Pulmonary artery endothelial cell (primary cell): ENCODE data around the gene KRTAP10-2. TPM values are rescaled to one million over a fixed set of nuclear protein-coding genes. Genes with fewer than 3 reads are reported as not detected.

ENCODE experiments used
- DNase-seq: peaks from one replicate; pipeline ENCODE4 v3.0.0-alpha.2; 2011; ENCODE audit warnings: low read depth, low spot score
- total RNA-seq: library from RNA; depleted of rRNA; stranded (reverse); fragments of >200 nt; gene quantifications from 2 replicates; pipeline ENCODE4 v1.2.3, GENCODE V29; 2014

KRTAP10-2 gene
- total RNA-seq, 1 donor from 2014 or later: not detected

DNA sequence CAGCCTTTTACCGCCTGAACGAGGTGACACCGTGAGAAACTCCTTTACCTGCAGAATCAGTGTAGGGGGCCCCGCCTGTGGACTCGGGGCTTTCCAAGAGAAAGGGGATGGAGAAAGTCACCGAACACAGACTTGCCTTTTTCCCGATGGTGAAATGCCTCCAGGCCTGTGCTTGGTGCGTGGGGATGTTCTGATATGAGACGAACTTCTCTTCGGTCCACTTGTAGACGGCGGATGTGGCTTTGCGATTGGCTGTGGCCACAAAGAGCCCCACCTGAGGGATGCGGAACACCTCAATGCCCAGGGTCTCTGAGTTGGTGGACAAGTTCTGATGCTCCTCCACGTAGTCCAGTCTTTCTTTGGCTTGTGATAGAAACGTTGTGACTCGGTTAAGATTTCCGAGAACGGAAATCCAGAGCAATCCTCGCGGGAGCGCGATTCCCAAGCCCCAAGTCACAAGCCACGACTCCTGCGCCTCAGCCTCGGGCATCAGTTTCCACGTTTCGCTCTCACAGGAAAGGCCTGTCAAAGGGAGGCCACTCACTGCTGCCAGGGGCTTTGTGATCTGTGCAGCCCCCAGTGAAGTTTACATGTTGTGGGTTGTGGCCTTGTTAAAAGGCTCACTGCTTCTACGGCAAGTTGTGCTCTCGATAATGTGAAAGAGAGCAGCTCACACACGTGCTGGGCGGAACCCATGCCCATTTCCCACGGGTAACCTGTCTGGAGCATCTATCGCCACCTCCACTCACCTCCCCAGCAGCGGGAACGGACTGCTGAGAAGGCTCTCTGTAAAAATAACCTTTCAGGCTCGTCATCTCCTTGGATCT is 23.9 kb downstream of the KRTAP10-2 start:
- no peak for DNase-seq

DNA sequence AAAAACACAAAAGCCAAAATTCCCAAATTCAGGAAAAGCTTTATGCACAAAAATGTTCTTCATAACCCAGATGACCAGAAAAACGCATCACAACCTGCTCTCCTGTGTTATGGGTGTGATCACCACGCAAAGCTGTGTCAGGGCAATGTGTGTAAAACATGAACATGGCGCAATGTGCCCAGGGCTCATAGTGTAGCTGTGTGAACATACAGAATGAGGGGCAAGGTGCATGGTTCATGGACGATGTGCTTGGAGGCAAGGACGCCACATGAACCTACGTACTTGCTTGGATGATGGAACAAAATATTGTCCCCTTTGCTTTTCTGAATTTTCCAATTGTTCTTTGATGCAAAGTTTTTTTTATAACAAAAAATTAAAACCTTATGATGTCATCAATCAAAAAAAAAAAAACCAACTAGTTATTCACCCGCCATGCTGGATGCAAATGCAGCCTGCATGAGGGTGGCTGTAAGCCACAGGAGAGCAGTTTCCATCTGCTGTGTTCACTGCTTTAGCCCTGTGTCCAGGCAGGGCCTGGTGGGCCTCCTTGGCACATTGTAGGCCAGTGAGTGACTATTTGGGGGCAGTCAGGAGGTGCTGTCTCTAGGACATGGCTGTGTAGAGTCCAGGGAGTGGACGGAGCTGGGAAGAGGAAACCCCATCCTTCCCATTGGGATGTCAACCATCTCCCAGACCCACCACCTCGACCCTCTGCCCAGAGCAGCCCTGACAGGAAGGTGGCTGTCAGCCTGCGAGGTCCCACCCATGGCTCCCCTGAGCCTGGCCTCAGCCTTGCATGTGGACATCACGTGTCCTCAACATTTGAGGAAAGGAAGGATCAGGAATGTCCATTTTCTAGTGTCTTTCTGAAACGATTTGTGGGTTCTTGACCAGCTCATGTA is 25.0 kb downstream of the KRTAP10-2 start:
- DNase-seq: no peak

DNA sequence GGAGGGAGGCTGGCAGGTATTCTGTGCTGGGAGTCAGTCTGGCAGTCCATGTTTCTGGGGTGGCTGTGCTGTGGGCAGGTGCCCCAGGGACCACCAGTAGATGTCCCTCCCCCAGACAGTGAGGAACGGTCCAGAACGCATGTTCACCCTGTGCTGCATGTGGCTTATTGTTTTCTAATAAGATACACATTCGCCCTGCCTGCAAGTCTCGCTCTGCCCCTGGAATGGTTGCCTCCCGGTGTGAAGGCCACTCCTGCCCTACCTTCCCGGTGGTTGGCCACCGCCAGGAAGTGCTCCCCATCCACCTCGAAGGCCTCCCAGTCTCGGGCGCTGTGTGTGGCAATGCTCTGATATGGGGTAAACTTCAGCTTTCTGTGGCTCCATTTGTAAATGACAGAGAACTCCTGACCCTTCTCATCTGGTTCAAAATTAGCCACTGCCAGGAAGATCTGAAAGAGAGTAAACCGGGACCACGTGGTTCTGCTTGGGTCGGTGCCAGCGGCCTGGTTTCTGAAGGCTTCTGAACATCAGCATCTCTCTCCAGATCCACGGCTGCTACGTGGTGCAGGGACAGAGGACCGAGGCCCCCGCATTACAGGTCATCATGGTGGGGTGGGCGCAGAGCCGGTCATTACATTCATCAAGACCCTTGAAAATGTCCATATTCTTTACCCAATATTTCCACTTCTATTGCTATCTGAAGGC is 25.8 kb downstream of the KRTAP10-2 start:
- no peak for DNase-seq

DNA sequence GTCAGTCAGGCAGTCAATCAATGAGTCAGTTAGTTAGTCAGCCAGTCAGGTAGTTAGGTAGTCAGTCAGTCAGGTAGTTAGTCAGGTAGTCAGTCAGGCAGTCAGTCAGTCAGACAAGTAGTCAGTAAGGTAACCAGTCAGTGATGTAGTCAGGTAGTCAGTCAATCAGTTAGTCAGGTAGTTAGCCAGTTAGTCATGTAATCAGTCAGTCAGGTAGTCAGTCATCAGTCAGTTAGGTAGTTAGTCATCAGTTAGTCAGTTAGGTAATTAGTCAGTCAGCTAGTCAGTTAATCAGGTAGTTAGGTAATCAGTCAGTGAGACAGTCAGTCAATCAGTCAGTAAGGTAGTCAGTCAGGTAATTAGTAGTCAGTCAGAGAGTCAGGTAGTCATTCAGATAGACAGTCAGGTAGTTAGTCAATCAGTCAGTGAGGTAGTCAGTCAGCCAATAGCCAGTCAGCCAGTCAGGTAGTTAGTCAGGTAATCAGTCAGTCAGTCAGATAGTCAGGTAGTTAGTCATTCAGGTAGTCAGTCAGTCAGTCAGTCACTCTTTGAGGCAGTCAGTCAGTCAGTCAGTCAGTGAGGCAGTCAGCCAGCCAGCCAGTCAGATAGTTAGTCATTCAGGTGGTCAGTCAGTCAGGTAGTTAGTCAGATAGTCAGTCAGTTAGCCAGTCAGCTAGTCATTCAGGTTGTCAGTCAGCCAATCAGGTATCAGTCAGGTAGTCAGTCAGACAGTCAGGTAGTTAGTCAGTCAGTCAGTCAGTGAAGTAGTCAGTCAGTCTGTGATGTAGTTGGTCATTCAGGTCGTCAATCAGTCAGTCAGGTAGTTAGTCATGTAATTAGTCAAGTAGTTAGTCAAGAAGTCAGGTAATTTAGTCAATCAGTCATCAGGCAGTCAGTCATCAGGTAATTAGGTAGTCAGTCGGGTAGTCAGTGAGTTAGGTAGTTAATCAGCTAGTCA is 26.6 kb downstream of the KRTAP10-2 start:
- no peak for DNase-seq

DNA sequence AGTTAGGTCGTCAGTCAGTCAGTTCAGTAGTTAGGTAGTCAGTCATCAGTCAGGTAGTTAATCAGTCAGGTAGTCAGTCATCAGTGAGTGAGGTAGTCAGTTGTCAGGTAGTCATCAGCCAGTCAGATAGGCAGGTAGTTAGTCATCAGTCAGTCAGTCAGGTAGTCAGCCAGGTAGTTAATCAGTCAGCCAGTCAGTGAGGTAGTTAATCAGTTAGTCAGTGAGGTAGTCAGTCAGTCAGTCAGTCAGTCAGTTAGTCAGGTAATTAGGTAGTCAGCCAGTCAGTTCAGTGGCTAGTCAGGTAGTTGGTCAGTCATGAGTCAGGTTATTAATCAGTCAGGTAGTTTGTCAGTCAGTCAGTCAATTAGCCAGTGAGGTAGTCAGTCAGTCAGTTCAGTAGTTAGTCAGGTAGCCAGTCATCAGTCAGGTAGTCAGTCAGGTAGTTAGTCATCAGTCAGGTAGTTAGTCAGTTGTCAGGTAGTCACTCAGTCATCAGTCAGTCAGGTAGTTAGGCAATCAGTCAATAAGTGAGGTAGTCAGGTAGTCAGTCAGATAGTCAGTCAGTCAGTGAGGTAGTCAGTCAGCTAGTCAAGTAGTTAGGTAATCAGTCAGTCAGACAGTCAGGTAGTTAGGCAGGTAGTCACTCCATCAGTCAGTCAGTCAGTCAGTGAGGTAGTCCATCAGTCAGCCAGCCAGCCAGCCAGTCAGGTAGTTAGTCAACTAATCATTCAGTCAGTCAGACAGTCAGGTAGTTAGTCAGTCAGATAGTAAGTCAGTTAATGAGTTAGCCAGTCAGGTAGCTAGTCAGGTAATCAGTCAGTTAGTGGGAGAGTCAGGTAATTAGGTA is 27.5 kb downstream of the KRTAP10-2 start:
- DNase-seq: no peak

DNA sequence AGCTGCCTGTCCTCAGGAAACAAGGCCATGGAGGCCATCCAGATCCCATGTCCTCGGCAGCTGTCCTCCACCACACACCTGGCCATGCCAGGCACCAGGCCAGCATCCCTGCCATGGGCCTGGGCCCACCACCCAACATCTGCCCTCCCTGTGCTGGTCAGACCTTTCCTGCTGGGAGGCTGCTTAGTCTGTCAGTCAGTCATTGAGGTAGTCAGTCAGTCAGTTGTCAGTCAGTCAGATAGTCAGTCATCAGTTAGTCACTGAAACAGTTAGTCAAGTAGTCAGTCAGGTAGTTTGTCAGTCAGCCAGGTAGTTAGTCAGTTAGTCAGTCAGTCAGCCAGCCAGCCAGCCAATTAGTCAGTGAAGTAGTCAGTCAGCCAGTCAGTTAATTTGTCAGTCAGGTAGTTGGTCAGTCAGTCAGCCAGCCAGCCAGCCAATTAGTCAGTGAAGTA is 28.5 kb downstream of the KRTAP10-2 start:
- DNase-seq: no peak

DNA sequence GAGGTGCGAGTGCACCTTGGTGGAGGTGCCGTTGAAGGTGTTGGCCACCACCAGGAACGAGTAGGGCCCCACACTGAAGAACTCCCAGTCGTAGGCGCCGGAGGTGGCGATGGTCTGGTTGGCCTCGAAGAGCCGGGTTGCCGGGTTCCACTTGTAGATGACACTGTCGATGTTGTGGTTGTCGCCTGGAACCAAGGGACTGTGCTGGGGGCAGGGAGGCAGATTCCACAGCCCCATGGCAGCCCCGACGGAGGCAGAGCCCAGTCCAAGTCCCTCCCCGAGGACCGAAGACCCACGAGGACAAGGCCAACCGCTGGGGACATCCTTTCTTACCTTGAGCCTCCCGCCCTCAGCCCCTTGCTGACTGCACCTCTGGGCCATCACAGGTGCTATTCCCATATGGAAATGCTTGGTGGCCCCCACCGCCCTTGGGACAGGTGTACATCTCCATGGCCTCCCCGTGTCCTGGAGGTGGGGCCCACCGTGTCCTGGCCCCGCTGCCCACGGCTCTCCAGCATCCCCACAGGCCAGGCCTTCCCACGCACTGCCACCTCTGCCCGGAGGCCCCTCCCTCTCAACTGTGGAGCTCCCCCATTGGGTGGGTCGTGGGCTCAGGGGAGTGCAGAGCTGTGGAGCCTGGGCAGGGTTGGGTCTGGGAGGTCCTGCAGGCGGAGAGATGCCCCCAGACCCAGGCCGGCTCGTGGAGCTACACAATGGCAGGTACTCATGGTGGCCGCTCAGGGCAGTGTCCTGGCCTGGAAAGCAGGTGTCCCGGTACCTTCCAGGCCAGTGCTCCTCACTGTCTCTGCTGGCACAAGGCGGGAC is 29.2 kb downstream of the KRTAP10-2 start:
- no peak for DNase-seq

DNA sequence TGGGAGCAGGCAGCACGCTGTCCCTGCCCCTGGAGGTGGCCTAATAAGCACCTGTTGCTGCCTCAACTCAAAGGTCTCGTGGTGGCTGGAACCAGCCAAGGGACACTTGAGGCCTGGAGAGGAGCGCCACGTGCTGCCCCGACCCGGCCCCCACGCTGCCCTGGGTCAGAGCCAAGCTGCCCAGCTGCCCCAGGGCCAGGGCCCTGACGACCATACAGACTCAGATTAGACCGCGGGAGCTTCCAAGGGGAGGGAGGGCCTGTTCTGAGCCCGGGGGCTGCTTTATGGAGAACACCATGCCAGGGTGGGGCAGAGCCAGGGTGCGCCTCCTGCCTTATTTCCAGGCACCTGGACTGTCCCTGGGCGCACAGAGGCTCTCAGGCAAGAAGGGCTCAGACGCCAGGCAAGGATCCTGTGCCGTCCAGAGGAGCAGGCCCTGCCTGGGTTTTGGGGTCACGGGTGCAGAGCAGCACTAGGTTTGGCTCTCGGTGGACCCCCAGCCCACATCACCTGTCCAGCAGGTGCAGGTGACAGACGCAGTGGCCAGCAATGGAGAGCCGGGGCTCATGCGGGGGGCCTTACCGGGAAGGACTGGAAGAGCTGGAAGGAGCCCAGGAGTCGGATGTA is 29.9 kb downstream of the KRTAP10-2 start:
- no peak for DNase-seq

DNA sequence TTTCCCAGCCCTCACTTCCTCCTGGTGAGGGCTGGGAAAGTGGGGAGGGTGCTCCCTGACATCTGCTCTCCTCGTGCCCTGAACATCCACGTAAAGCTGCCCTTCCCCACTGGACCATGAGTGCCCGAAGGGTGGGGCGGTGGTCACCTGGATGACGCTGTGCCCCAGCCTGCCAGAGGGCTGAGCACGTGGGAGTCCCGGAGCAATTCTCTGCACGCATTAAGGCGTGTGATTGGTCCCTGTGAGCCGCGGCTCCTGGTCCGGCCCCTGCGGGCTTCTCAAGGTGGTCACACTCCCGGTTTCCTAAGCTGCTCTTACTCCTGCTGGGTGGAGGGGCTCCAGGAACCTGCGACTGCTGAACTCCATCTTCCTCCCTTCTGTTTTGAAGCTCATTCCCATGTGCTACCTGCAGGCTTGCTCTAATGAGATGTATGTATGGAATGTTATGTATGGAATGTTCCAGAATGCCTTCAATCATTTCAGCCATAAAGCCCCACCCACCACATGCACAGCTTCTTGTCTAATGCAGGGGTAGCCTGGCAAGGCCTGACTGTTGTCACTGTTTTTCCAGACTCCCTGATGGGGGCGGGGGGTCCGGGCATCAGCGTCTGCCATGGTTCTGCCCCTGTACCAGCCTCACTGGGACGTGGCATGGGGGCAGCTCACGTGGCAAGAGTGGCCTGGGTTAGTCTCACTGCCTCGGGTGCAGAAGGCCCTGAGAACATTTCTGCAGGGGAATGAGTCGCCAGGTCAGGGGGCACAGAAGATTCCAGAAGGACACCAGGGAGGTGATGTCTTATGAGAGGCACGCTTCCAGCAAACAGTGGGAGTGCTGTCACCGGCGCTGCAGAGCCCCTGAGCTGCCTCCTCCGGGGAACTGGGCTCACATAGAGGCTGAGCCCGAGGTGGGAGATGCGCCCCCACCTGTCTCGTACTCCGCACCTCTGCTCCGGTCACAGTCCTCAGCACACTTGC is 30.7 kb downstream of the KRTAP10-2 start:
- no peak for DNase-seq

DNA sequence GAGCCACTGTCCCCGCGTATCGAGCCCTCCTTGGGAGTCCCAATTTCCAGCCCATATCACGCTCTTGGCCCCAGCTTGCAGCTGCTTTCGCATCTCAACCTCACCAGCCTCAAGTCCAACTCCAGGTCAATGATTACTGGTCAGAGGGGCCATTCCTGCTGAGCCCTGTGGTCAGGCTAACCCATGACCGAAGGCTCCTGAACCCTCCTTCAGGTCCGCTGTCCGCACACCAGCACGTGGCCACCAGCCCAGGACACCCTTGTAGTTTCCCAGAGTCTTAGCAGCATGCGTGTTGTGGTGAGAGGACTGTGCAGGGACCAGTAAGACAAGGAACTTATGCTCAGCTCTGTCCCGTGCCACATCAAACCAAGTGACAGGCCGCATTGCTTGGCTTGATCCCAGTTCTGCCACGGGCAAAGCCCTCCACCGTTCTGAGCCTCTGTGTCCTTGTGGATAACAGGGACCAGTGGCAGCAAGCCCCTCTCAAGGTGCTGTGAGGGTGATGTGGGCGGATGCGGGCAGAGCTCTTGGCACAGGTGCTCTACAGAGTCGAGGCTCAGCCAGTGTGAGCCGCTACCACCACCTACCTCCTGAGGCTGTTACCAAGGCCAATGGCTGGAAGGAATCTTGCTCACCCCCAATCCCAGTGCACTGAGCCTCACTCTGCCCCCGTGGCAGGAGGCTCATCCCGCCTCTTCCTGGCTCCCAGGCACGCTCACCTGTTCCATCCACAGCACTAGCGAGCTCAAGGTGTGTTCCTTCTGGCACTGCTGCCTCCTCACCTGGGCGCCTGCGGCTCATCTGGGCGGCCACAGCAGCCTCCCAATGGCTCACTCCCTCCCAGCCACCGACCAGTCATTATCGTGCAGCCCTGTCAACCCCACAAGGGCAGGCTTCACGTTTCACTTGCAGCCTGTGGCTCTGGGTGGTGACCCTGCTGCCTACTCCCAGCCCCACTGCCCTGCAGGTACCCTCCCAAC is 31.7 kb downstream of the KRTAP10-2 start:
- DNase-seq: no peak

DNA sequence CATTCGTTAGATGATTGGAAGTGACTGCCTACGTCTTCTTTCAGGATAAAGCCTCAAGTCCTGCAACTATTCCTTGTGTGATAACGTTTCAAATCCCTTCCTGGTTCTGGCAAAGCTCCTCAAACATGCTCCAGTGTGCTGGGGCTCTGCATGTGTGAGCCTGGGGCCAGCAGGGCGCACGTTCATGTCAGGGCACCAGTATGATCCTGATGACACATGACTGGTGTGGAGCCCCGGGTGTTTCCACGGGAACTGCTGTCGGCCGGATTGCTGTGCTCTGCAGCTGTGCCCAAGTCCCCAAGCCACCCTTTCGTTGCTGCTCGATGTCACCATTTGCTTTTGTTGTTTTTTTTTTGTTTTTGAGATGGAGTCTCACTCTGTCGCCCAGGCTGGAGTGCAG is 32.6 kb downstream of the KRTAP10-2 start:
- DNase-seq: no peak

DNA sequence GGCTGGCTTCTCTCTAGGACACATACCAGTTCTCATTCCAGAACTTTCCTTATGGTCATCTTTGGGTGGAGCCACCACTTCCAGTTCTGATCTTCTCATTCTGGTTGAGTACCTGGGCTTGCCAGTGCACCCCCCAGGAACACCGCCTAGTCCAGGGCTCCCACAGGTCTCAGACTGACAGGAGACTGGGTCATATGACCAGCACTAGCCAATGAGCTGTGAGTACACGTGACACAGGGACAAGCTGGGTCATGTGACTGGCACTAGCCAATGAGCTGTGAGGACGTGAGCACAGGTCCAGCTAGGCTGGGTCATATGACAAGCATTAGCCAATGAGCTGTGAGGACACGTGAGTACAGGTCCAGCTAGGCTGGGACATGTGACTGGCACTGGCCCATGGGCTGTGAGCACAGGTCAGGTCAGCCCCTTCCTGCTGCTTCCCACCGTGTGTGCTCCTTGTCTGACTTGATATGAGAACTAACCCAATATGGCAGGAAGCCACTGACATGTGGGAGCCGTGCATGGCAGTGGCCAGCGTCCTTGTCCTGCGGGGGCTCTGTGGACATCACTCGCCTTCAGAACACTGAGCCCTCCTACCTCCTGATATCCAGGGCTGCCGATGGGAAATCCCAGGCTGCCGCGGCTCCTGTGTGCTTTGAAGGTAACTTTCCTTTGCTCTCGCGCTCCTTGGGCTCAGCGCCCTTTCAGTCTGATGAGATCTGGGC is 34.0 kb downstream of the KRTAP10-2 start:
- no peak for DNase-seq

DNA sequence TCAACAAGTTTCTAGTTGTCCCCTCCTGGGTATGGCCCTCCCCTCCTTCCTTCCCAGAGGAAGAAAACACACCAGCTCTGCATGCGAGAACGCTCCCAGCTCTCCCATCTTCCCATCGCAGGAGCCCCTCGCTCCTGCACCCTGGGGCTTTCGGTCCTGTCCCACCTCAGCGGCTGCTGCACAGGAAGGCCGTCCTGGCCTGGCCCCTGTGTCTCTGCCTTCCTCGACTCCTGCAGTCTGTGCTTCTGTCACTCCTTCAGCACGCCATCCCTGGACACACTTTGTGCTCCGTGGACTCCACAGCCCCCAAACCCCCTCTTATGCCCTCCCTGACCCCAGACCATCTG is 34.5 kb downstream of the KRTAP10-2 start:
- no peak for DNase-seq

DNA sequence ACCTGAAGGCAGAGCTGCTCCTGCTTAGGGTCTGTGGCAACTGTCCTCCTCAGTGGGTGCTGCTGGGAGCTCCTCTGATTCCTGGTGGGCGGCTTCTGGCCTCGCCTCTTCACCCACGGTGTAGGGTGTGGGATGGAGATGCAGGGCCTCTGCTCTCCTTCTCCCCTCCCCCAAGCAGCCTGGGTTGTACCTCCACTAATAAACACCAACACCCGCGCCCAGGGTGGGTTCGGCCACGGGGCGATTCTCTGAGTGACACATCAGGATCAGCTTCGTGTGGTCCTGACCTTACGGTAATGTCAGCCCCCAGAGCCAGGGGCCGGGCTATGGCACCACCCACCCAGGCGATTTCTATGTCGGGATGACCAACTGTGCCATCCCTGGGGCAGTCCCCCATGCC is 35.0 kb downstream of the KRTAP10-2 start:
- DNase-seq: no peak
